OCI-M2 (cell line): ENCODE measurements around the gene WAC.
"Not testable (repeated sequence)": the region's sequence is repeated elsewhere in the genome, so short reads cannot be mapped to it uniquely, and the experiment has no call there.

Experiments
- DNase-seq: peaks from one replicate; lab custom pipeline; 2025; ENCODE audit not compliant: unreplicated experiment; lab: John Stamatoyannopoulos, UW

The WAC gene

GRCh38 chr10:28560617-28561016 lies 27.7 kb downstream of the WAC start:
- no peak for DNase-seq

- DNase-seq = no peak
These were observed 28.6 kb downstream of the WAC start for GRCh38 chr10:28561531-28561930.

- DNase-seq = no peak
These were observed 32.0 kb downstream of the WAC start for GRCh38 chr10:28564905-28565304.

DNA sequence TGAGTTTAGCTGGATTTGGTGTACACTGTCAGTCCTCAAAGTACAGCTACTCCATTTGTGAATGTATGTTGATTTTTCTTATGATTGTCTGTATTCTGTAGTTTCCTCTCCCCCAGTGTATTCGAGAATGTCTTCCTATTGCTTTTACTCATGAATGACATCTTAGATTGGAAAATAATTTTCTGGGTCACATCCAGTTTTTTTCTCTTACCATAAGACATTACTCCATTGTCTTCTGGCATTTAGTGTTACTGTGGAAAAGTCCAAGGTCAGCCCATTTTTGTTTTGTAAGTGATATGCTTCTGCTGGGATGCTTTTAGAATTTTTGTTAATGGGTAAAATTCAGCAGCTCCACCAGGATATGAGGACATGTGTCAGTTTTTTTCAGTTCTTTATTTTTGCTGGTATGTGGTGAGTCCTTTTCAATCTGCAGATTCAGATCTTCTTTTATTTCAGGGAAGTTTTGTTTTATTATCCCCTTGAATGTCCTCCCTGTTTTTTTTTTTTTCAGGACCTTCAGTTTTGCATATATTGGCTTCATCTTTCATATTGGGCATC lies 33.6 kb downstream of the WAC start:
- DNase-seq = no peak

DNA sequence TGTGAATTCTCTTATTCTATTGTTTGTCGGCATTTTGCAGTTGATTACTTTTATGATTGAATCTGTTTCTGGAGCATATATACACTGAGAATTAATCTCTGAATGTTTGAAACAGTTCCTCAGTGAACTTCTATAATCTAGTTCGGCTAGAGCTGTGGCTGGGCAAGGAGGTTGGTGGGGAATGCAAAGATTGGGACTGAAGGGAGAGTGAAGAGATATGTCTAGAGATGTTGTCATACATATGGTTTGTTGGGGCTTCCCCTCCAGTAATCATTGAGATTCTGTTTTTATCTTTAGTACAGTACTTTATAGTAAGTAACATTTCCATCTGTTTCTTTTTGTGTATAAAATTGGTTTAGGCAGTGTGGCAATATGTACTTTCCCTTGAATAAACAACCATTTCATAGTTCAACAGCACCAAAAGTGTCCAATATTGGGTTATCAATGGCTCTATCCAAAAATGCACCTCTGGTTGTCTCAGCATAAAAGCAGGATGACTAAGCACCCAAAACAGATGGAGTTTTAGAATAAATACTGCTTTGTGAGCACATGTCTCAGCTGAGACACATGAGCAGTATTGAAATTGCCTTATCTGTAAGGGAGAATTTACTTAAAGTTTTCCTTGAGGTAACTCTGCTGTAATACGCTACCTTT lies 36.7 kb downstream of the WAC start:
- no peak for DNase-seq

GRCh38 chr10:28570598-28570997 lies 37.7 kb downstream of the WAC start:
- no peak for DNase-seq

DNA sequence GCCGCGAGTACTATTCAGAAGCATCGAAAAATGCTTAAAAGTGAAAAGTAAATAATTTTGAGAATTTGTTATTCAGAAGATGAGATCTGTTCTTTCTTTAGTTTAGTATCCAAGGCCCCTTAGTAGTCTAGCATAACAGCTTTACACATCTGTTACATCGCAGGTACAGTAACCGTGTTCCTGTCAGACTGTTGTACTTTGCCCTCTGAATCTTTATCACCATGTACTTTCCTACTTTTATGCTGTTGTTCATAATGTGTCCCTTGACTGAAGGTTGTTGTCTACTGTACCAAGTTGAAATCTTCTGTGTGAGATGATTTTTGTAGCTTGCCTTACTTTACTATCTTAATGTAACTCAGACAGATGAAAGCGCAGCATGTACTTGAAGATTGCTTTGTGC lies 38.3 kb downstream of the WAC start:
- no peak for DNase-seq

GRCh38 chr10:28574214-28574613 lies 41.3 kb downstream of the WAC start:
- not testable (repeated sequence) for DNase-seq

DNA sequence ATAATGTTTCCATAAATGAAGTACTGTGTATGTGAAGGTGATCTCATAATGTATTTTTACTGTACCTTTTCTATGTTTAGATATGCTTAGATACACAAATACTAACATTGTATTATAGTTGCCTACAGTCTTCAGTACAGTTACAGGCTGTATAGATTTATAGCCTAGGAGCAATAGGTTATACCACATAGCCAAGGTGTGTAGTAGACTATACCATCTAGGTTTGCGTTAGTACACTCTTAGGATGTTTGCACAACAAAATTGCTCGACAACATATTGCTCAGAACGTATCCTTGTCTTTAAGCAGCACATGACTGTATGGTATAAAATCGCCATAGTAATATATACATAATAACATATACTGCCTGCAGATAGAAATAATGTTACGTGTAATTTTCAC lies 42.9 kb downstream of the WAC start:
- no peak for DNase-seq

- no peak for DNase-seq
These were observed 44.6 kb downstream of the WAC start for GRCh38 chr10:28577506-28577905.

DNA sequence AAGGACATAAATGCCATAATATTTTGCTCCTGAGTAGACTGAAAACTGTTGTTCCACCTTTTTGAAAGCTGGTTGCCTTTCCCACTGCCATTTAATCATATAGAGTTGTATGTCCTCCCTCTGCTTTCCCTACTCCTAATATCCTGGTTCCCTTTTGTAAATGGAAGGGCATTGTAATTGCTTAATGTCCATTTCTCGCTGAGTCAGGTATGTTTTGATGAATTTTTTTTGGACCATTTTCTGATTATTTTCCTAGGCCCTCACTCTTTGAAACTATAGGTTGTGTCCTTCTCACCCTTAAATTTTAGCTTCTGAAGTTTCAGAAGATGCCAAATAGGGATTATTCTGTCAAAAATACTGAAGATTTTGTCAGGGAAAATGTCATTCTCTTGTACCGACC lies 45.5 kb downstream of the WAC start:
- no peak for DNase-seq

GRCh38 chr10:28580825-28581224 lies 47.9 kb downstream of the WAC start:
- DNase-seq = no peak

DNA sequence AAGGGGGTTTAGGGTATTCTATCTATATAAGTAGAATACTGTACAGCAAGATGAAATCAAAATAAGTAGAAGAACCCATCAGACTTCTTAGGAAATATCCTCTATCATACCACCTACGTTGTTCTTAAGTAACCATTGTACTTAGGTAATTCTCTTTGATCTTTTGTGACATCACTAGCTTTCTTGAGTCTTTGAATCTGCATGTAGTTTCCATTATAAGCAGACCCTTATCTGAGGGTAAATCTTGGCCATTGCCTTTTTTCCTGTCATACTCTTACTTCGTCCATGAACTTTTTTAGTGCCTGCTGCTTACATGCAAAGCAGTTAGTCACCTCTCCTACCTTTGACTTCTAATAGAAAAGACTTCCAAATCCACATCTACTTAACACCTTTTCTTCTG lies 49.0 kb downstream of the WAC start:
- DNase-seq = no peak

DNA sequence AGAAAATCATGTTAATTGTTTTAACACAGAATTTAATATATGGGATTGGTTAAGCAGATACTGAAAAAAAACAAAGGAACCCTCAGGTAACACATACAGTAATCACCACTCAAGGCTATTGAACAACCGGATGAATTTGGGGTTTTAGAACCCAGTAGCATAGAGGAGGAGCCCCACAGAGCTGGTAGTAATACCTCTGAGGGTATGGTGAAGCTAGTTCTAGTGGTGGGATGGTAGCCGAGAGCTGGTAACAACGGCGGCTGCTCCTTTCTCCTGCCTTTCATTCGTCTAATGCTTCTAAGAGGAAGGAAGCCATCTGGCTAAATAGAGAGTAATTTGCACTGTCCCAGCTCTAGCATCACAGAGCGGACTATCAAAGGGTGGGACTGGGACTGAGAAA lies 52.2 kb downstream of the WAC start:
- DNase-seq = no peak

DNA sequence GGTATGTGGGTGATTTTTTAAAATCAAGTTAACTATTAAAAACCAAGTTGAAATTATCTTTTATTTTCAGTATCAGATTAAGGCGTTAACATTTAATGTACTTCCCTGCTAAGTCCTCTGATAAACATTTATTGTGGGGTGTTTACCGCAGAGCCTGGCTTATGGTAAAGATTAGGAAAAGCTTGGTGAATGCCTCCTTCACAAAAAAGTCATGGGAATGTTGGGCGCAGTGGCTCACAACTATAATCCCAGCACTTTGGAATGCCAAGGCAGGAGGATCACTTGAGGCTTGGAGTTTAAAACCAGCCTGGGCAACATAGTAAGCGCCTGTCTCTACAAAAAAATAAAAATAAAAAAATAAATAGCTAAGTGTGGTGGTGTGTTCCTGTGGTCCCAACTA lies 53.3 kb downstream of the WAC start:
- DNase-seq = no peak

DNA sequence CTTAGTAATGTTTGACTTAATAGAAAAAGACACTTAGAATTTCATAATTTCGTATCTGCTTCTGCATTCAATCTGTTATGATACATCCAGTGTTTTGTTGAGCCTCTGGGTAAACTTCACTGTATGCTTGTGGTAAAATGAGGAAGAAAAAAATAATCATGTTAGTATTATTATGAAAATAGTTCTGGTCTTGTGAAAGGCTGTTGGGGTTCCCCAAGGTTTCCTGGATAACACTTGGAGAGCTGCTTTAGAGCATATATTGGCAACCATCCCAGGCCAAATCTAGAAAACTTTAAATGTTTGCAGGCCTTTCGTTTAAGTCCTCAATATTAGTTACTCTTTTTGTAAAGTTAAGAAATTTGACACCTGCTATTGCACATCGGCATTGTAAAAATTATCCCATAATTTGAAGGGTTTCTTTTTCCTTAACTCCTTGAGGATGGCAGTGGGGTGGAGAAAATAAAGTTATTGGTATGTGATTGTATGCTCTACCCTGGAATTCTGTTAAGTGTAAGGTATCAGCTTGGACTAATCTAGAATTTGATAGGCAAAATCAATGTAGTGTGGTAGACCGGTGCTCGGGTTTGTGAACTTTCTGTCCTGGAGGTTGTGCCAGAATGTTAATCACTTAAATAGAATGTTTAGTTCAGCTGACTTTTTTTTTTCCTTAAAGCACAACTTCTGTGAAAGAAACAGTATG lies 54.5 kb downstream of the WAC start:
- DNase-seq = no peak

GRCh38 chr10:28587970-28588290 lies 55.0 kb downstream of the WAC start:
- DNase-seq = no peak

GRCh38 chr10:28592953-28593352 lies 60.0 kb downstream of the WAC start:
- DNase-seq = no peak

DNA sequence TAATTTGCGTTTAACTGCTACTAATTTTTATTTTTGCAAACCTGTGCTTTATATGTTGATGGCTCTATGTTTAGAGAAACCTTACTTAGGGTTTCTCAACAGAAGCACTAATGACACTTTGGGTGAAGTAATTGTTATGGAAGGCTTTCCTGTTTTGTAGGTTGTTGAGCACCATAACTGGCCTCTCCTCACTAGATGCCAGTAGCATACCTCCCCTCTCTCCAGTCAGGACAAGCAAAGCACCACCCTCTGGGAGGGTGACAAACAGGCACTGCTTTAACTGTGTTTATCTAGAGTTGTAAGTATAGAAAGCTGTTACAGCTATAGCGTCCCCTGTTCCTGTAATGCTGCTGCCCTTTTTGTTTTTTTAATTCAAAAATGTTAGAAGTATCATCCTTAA lies 60.9 kb downstream of the WAC start:
- no peak for DNase-seq

GRCh38 chr10:28594406-28594805 lies 61.5 kb downstream of the WAC start:
- DNase-seq = no peak

DNA sequence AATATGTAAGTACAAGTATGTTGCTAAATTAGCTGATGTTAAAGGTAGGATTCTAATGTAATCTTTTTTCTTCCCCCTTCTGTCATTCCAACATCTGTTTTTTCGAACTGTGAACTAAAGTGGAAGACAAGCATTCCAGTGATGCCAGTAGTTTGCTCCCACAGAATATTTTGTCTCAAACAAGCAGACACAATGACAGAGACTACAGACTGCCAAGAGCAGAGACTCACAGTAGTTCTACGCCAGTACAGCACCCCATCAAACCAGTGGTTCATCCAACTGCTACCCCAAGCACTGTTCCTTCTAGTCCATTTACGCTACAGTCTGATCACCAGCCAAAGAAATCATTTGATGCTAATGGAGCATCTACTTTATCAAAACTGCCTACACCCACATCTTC lies 62.7 kb downstream of the WAC start:
- DNase-seq = no peak

GRCh38 chr10:28600056-28600455 lies 67.1 kb downstream of the WAC start:
- DNase-seq = no peak

DNA sequence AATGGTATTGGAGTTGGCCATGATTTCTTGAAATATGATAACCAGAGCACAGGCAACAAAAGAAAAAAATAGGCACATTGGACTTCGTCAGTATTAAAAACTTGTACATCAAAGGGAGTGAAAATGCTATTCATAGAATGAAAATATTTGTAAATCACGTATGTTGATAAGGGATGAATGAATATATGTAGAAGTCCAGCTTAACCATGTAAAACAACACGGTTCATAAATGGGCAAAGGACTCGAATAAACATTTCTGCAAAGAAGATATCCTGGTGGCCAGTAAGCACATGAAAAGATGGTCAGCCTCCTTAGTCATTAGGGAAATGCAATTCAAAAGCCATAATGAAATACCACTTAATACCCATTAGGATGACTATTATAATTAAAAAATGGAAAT lies 68.1 kb downstream of the WAC start:
- no peak for DNase-seq
